Fibroblast of mammary gland (primary cell): Measurements from ENCODE around the gene ASB7.
A peak's percentile ranks its signal among the peaks of the same experiment; 100 is the strongest.

Experiments
- DNase-seq: peaks from one replicate; pipeline ENCODE4 v3.0.0-alpha.2; 2010; ENCODE audit warnings: low read depth
- H3K4me3 ChIP-seq: 2 replicates; pipeline ENCODE4 v1.5.1; 2011; ENCODE audit warnings: low read depth, mild to moderate bottlenecking, low read length, moderate library complexity; ENCODE audit not compliant: control insufficient read depth
- CTCF ChIP-seq: conservative IDR thresholded peaks from 2 replicates; pipeline ENCODE4 v1.5.1; 2011; ENCODE audit warnings: low read depth, low read length, inconsistent platforms; ENCODE audit not compliant: control insufficient read depth, insufficient read depth

The ASB7 gene

GRCh38 chr15:100667405-100668347, 65.3 kb downstream of the ASB7 start:
- H3K4me3 ChIP-seq = no peak overlapping the region
- peak; percentile 40 for DNase-seq
- no peak for TF ChIP-seq CTCF

DNA sequence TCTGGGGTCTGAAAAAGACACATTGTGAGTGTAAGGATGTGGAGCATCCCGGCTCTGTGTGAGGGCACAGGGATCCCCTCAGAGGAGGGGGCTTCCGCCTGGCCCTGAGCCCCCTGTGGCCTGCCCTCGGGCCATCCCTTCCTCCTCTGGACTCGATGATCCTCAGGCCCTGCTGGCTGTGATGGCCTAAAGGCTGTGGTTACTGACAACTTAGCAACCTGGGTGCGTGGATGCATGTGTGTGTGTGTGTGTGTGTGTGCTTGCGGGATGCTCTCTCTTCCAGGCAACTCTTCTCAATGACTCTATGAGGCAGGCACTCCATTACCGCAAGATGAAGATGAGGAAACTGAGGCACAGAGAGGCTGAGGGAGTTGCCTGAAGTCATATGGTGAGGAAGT, 66.0 kb downstream of the ASB7 start:
- H3K4me3 ChIP-seq = no peak overlapping the region
- TF ChIP-seq CTCF = no peak
- no peak for DNase-seq

GRCh38 chr15:100669260-100669659, 66.9 kb downstream of the ASB7 start:
- TF ChIP-seq CTCF = no peak
- DNase-seq = no peak

GRCh38 chr15:100670505-100671021, 68.2 kb downstream of the ASB7 start:
- no peak overlapping the region for H3K4me3 ChIP-seq
- no peak for DNase-seq
- no peak for TF ChIP-seq CTCF

More at GRCh38 chr15:100669260-100669659, 66.9 kb downstream of the ASB7 start:
- no peak overlapping the region for H3K4me3 ChIP-seq

DNA sequence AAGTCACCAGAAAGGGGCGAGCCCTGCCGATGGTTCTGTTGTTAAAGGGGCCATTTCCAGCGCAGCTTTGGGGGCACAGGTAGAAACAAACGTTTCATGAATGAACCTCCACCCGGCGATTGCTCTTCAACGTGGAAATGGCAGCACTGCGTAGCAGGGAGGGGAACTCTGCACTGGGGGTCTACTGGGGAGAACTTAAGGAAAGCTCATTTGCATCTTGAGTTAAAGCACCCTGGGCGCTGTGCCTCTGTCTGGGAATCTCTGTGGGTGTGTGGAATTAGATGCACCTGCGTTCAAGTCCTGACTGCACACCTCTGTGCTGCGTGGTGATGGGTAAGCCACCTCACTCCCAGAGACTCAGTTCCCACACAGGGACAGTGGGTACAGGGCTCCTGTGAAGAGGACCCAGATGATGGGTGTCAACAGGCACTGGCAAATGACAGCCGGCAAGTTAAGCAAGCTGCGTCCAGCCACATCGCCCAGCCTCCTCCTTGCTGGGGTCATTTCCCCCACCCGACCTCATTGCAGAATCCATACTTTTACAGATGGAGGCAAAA, 68.8 kb downstream of the ASB7 start:
- no peak overlapping the region for H3K4me3 ChIP-seq
- no peak for TF ChIP-seq CTCF
- no peak for DNase-seq

DNA sequence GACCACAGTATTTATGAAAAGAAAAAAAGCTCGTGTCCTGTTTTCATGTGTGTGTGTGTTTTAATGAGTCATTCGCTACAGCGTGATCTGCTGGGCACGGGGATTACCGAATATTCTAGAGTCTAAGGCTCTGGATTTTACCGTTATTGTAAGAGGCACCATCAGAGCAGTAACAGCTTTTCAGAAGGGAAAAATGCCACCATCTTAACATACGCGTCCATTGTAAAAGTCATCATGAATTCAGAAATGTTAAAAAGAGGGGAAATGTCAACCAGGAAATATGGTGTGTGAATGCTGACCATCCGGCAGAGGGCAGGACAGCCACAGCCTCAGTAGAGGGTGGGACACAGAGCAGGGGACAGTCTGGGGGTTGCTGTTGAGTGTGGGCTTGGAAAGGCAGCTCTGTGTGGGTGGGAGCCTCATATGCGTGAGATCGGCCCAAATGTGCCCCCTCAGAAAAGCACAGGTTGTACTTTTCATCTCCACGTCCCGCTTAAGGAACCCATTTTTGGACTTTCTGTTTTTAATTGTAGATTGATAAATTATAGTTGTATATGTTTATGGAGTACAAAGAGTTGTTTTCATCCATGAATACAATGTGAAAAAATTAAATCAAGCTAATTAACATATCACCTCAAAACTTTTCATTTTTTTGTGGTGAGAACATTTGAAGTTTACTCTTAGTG, 69.6 kb downstream of the ASB7 start:
- H3K4me3 ChIP-seq = peak overlapping the region; percentile 20
- TF ChIP-seq CTCF = peak; percentile 84

More for the DNA sequence above, 69.6 kb downstream of the ASB7 start:
- peak; percentile 68 for DNase-seq
